A673 (cell line): ENCODE data around the gene UCK2. TPM values are rescaled to one million over a fixed set of nuclear protein-coding genes. Genes with fewer than 3 reads are reported as not detected.

Experiments
- BruUV-seq: library from RNA; stranded (reverse); fragments of 400-500 nt; replicated peaks from 2 replicates; lab custom pipeline; 2021; lab: Mats Ljungman, UMichigan
- CTCF ChIA-PET: fragments of 300-600 bp; sonication (Branson Sonifier 250); formaldehyde crosslinking; loops from one replicate; lab custom pipeline; 2022; ENCODE audit warnings: antibody characterized with exemption; lab: Charles Lee
- POLR2A ChIA-PET: fragments of 300-600 bp; sonication (Branson Sonifier 250); formaldehyde crosslinking; loops from one replicate; lab custom pipeline; 2022; ENCODE audit warnings: antibody characterized with exemption; ENCODE audit not compliant: low non-redundant PET; lab: Charles Lee
- DNase-seq: peaks from one replicate; pipeline ENCODE4 v3.0.0-alpha.2; 2015; ENCODE audit warnings: low spot score
- H3K27ac ChIP-seq: fragments of 200-600 bp; sonication (generic); 2 replicates; pipeline ENCODE4 v1.5.1; 2016; ENCODE audit warnings: mixed run types, low read depth, mild to moderate bottlenecking, mixed read lengths, antibody characterized with exemption, low read length; ENCODE audit not compliant: poor library complexity, severe bottlenecking
- H3K27me3 ChIP-seq: fragments of 200-600 bp; sonication (generic); replicated peaks from 2 replicates; pipeline ENCODE4 v1.6.1; 2017; ENCODE audit warnings: mixed run types, low read depth, mild to moderate bottlenecking, mixed read lengths, antibody characterized with exemption, low read length; ENCODE audit not compliant: insufficient read depth, poor library complexity
- H3K36me3 ChIP-seq: fragments of 200-600 bp; sonication (generic); 2 replicates; pipeline ENCODE4 v1.6.1; 2016; ENCODE audit warnings: mixed run types, mild to moderate bottlenecking, mixed read lengths, antibody characterized with exemption, low read length; ENCODE audit not compliant: insufficient read depth, poor library complexity, severe bottlenecking
- H3K4me1 ChIP-seq: fragments of 200-600 bp; sonication (generic); 2 replicates; pipeline ENCODE4 v1.6.1; 2017; ENCODE audit warnings: mixed run types, mild to moderate bottlenecking, mixed read lengths, antibody characterized with exemption, low read length; ENCODE audit not compliant: insufficient read depth, poor library complexity, severe bottlenecking
- H3K4me3 ChIP-seq: fragments of 200-600 bp; sonication (generic); 2 replicates; pipeline ENCODE4 v1.5.1; 2016; ENCODE audit warnings: low read depth, mixed run types, mild to moderate bottlenecking, mixed read lengths, low read length; ENCODE audit not compliant: poor library complexity, severe bottlenecking
- H3K9me3 ChIP-seq: fragments of 200-600 bp; sonication (generic); 2 replicates; pipeline ENCODE4 v1.6.1; 2016; ENCODE audit warnings: mixed run types, low read depth, mild to moderate bottlenecking, mixed read lengths, antibody characterized with exemption, low read length; ENCODE audit not compliant: poor library complexity, severe bottlenecking
- EZH2 ChIP-seq: fragments of 200-600 bp; sonication (generic); IDR thresholded peaks from 2 replicates; pipeline ENCODE4 v1.6.1; 2017; ENCODE audit warnings: borderline replicate concordance, low read depth, mild to moderate bottlenecking, mixed read lengths, antibody characterized with exemption, low read length; ENCODE audit not compliant: poor library complexity, severe bottlenecking
- intact Hi-C: fragments of 100-400 bp; cut with micrococcal nuclease; formaldehyde crosslinking; loops from one replicate; pipeline ENCODE4 v1.10.0; 2022; ENCODE audit not compliant: unreplicated experiment
- total RNA-seq: library from RNA; stranded (reverse); gene quantifications from 2 replicates; pipeline ENCODE4 v1.2.3, GENCODE V29; 2021
- TF ChIP-seq, protein P1 (sequence below): fragments of 300-800, 200-600 bp; sonication (generic); conservative IDR thresholded peaks from 2 replicates; pipeline ENCODE4 v1.5.1; 2017; ENCODE audit warnings: low read depth, mild to moderate bottlenecking, antibody characterized with exemption, low read length, moderate library complexity, mixed read lengths

Gene UCK2
- total RNA-seq, 1 experiment from 2014 or later: 78.7 TPM

DNA sequence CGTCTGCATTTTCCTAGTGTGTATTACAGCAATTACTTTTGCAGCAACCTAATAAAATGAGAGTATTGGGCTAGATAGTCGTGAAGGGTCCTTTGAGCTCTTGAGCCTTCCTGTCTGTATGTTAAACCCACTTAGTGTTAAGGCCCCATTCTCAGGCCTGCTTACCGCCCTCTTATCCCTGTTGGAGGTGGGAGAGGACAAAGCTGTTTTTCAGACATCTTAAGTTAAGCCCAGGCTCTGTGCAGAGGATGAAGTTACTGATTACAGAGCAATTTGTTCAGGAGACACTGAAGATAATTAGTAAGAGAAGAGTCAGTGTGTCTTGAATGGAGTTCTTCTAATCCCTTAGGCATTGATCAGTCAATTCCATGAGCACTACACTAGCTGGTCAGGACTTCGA, 114.6 kb downstream of the UCK2 start:
- Histone ChIP-seq H3K9me3 (no peaks in the 10 kb centered on the region), H3K27me3 (peaks cover 13% of the 10 kb centered on the region), H3K36me3 (no peaks in the 10 kb centered on the region), H3K27ac (no peak overlapping the region), H3K4me3 (no peak overlapping the region), H3K4me1 (no peaks in the 10 kb centered on the region)
- intact Hi-C loops: no loop called here
- BruUV-seq: no TSS peak
- CTCF ChIA-PET: no interaction called here
- no peak for DNase-seq
- no peak for TF ChIP-seq EZH2
- TF ChIP-seq, protein P1, sequence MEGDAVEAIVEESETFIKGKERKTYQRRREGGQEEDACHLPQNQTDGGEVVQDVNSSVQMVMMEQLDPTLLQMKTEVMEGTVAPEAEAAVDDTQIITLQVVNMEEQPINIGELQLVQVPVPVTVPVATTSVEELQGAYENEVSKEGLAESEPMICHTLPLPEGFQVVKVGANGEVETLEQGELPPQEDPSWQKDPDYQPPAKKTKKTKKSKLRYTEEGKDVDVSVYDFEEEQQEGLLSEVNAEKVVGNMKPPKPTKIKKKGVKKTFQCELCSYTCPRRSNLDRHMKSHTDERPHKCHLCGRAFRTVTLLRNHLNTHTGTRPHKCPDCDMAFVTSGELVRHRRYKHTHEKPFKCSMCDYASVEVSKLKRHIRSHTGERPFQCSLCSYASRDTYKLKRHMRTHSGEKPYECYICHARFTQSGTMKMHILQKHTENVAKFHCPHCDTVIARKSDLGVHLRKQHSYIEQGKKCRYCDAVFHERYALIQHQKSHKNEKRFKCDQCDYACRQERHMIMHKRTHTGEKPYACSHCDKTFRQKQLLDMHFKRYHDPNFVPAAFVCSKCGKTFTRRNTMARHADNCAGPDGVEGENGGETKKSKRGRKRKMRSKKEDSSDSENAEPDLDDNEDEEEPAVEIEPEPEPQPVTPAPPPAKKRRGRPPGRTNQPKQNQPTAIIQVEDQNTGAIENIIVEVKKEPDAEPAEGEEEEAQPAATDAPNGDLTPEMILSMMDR: no peak
- POLR2A ChIA-PET: no interaction called here

DNA sequence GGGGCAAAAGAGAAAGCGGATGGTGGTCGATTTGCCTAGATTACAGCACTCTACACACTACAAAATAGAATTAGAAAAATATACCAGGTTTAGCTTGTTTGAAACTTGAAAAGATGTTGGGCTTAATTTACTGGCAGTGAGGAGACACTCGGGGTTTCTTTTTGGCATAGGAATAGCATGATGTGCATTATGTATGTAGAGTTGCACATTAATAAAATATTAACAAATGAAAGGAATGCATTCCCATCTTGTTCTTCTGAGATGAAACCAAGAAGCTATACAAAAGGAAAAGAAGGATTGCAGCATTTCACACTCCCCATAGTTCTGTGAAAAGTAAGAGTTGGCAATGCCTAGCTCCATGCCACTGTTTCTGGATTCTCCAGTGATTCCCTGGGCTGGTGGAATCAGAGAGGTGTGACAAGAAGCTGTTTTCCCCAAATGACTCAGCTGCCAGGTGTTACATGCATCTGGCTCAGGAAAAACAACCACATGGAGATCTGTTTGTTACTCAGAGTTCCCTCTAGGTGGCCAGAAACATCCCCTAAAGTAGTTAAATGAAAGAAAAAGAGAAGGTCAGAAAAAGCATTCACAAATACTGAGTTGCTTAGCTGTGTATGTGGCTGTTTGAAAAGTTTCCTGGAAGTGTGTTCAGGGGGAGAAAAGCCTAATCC, 115.6 kb downstream of the UCK2 start:
- POLR2A ChIA-PET: no interaction called here
- BruUV-seq: no TSS peak
- no peak overlapping the region for H3K4me3 ChIP-seq

DNA sequence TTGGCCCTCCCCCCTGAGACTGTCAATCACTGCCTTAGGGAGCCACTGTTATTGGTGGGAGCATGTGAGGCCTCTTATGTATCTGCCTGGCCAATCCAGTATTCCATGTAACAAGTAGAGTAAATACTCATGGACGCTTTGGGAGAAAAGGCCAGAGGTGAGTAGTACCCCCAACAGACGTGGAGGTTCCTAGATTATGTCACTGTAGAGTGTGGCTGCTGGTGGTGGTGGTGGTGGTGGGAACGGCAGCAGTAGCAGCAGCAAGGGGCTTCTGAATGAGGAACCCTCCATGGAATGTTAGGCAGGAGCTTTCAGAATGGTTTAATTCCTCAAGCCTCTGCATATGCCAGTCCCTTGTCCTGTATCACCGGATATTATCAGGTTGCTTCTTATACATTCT, 118.5 kb downstream of the UCK2 start:
- DNase-seq: no peak
- H3K27me3 ChIP-seq: peaks cover 13% of the 10 kb centered on the region
- ChIA-PET POLR2A (no interaction called here), CTCF (no interaction called here)
- H3K4me1 ChIP-seq: no peaks in the 10 kb centered on the region
- no TSS peak for BruUV-seq
- H3K27ac ChIP-seq: no peak overlapping the region
- no peak overlapping the region for H3K4me3 ChIP-seq
- no peak for TF ChIP-seq EZH2
- TF ChIP-seq, protein P1: no peak
- H3K36me3 ChIP-seq: no peaks in the 10 kb centered on the region
- no peaks in the 10 kb centered on the region for H3K9me3 ChIP-seq
- intact Hi-C loops: no loop called here

More for the DNA sequence above, 115.6 kb downstream of the UCK2 start:
- Histone ChIP-seq H3K27ac (no peak overlapping the region), H3K4me1 (no peaks in the 10 kb centered on the region), H3K9me3 (no peaks in the 10 kb centered on the region), H3K36me3 (no peaks in the 10 kb centered on the region), H3K27me3 (peaks cover 13% of the 10 kb centered on the region)
- intact Hi-C loops: no loop called here
- no peak for DNase-seq
- CTCF ChIA-PET: no interaction called here
- TF ChIP-seq EZH2: no peak
- TF ChIP-seq, protein P1: no peak
